Upper lobe of right lung (tissue), 1 donor: ENCODE results near the gene DNAJB1. TPM values are rescaled to one million over a fixed set of nuclear protein-coding genes. Genes with fewer than 3 reads are reported as not detected.

Source experiments
- ATAC-seq: fragments of 200-7000 bp; cut with Tn5 transposase; one replicate; pipeline ENCODE4 v1.9.1; 2020; ENCODE audit warnings: mild to moderate bottlenecking, moderate library complexity
- DNase-seq: peaks from one replicate; pipeline ENCODE4 v3.0.0-alpha.2; 2020
- H3K27ac ChIP-seq: fragments of 200-600 bp; one replicate; pipeline ENCODE4 v1.8.0; 2022
- H3K27me3 ChIP-seq: fragments of 200-600 bp; one replicate; pipeline ENCODE4 v1.8.0; 2022; ENCODE audit warnings: mild to moderate bottlenecking
- H3K36me3 ChIP-seq: fragments of 200-600 bp; one replicate; pipeline ENCODE4 v1.8.0; 2022
- H3K4me1 ChIP-seq: fragments of 200-600 bp; one replicate; pipeline ENCODE4 v1.8.0; 2022
- H3K4me3 ChIP-seq: fragments of 200-600 bp; one replicate; pipeline ENCODE4 v1.8.0; 2022; ENCODE audit warnings: mild to moderate bottlenecking
- H3K9me3 ChIP-seq: fragments of 200-600 bp; one replicate; pipeline ENCODE4 v1.8.0; 2022
- intact Hi-C: fragments of 100-400 bp; cut with DNase I; formaldehyde crosslinking; loops from one replicate; pipeline ENCODE4 v1.11.0; 2022
- total RNA-seq: library from RNA; stranded (reverse); fragmentation: NEBNext Ultra II Directional; extraction: Animal tissue kit (Norgen Biotek cat#: 25700); gene quantifications from one replicate; pipeline ENCODE4 v1.2.1, GENCODE V29; 2021
- TF ChIP-seq, protein P1 (sequence below): fragments of 200-600 bp; IDR thresholded peaks from one replicate; pipeline ENCODE4 v1.8.0; 2022; ENCODE audit warnings: antibody characterized with exemption
- donor health status: DM: no; HTN: yes; CAD: no; lungs with severe emphysema.

DNAJB1 gene
- total RNA-seq, 1 donor from 2014 or later = 99.7 TPM

DNA sequence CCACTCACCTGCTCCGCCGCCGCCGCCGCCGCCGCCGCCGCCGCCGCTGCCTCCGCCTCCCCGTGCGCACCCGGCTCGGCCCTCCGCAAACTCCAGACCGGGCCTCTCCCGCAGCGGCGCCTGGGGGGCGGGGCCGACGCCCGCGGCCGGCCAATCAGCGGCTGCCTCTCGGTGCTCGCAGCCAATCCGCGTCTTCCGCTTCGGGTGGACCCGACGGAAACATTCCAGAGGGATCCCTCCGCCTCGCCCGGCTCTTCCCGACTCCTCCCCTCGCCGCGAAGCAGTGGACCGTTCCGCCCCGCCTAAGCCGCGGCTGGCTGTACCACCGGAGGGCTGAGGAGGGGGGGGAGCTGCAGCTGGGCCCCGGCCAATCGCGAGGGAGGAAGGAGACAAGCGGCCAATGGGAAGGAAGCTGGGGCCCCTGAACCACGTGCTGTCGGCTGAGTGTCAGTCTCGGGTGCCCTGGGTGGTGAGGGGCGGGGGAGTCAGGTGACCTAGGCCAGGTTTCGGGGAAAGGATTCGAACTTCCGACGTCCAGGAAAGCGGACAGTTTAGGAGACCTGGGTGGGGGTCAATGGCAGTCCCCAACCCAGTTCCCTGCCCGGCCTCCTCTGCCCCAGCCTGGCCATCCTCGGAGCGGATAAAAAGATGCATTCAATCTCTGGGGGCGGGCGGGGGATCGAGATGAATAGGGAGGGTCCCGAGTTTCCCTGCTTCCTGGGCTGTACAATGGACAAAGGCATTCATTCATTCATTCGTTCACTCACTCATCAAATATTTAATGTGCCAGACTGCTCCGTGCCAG lies 22.0 kb downstream of the DNAJB1 start, which contains the start of gene GIPC1:
TSS of gene GIPC1 (minus strand) at position 99 of the 805 bp plus-strand sequence. CDS start 13,151 bp downstream, outside the sequence.
- H3K4me3 ChIP-seq = peak within 1 kb of the TSS; percentile 91
- intact Hi-C loops = no loop called here
- no peaks in the 10 kb centered on the region for H3K36me3 ChIP-seq
- peak within 1 kb of the TSS; percentile 80 for H3K27ac ChIP-seq
- DNase-seq (peak; percentile 98), ATAC-seq (peak; percentile 97)
- TF ChIP-seq, protein P1, sequence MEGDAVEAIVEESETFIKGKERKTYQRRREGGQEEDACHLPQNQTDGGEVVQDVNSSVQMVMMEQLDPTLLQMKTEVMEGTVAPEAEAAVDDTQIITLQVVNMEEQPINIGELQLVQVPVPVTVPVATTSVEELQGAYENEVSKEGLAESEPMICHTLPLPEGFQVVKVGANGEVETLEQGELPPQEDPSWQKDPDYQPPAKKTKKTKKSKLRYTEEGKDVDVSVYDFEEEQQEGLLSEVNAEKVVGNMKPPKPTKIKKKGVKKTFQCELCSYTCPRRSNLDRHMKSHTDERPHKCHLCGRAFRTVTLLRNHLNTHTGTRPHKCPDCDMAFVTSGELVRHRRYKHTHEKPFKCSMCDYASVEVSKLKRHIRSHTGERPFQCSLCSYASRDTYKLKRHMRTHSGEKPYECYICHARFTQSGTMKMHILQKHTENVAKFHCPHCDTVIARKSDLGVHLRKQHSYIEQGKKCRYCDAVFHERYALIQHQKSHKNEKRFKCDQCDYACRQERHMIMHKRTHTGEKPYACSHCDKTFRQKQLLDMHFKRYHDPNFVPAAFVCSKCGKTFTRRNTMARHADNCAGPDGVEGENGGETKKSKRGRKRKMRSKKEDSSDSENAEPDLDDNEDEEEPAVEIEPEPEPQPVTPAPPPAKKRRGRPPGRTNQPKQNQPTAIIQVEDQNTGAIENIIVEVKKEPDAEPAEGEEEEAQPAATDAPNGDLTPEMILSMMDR = no peak
- H3K9me3 ChIP-seq = no peaks in the 10 kb centered on the region
- H3K4me1 ChIP-seq = peaks cover 29% of the 10 kb centered on the region
- H3K27me3 ChIP-seq = no peaks in the 10 kb centered on the region

DNA sequence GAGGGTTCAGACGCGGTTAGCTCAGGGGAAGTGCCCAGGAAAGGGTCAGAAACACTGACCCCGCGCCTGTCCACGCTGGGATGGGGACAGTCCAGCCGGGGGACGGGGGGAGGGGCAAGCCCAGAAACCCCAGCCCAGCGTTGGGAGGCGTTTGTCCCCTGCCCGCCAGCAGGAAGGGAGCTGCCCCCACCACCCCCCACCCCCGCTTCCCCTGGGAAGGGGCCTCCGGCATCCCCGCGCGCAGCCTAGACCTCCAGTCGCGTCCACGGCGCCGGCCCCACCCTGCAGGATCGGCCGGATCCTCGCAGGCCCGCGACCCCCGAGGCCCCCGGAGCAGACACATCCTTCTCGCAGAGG lies 22.5 kb downstream of the DNAJB1 start:
- DNase-seq (no peak), ATAC-seq (no peak)
- intact Hi-C loops = no loop called here
- Histone ChIP-seq H3K36me3 (no peaks in the 10 kb centered on the region), H3K27ac (peak overlapping the region; percentile 80), H3K9me3 (no peaks in the 10 kb centered on the region), H3K4me1 (peaks cover 29% of the 10 kb centered on the region), H3K4me3 (peak overlapping the region; percentile 91), H3K27me3 (no peaks in the 10 kb centered on the region)
- TF ChIP-seq, protein P1 = no peak

DNA sequence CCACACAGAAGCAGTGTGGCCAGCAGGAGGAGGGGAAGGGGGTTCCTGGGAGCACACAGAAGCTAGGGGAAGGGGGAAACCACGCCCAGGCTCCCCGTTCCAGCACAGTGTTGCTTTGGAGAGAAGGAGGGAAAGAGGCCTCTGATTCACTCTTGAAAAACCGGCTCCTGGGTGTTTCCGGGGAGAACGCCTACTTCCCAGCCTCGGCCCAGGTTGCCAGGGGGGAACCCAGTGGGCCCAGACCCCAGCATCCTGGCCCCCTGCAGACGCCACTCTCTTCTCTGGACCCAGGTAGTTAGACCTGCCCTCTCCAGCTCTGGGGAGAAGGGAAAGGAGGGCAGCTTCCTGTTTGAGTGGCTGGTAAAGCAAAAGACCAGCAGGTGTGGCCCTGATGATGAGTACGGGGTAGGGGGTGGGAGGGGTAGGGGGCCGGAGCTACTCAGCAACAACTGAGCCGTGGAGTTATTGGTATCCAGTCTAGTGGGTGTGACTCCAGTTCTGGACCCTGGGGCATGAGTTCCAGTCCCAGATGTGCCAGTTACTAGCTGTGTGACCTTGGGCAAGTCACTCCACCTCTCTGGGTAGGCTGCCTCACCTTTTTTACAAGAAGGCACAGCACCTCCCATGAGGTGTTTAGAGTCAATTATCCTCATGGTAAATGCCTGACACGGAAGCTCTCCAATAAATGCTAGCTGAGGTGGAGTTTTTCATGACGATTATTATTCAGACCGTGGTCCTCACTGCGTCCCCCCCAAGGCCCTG lies 23.1 kb downstream of the DNAJB1 start:
- no peak for ATAC-seq
- no peaks in the 10 kb centered on the region for H3K9me3 ChIP-seq

DNA sequence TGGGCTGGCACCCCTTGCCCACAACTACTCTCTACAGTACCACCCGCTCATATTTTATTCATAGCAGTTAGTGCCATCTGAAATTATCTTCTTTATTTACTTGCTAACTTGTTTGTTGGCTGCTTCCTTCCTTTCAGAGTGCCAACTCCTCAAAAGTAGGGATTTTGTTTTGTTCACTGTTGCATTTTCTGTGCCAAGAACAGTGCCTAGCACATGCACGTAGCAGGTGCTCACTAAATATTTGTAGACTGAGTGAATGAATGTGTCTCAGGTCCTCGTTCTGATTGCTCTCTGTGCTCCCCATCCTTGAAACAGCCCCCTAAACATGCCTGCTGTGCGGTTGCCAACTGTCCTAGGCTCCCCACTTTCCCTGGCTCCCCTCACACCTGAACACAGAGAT lies 23.8 kb downstream of the DNAJB1 start:
- ATAC-seq (no peak), DNase-seq (no peak)
- intact Hi-C loops = no loop called here
- H3K27ac ChIP-seq = peak overlapping the region; percentile 80
- no peaks in the 10 kb centered on the region for H3K9me3 ChIP-seq
- H3K27me3 ChIP-seq = no peaks in the 10 kb centered on the region
- H3K4me3 ChIP-seq = peak overlapping the region; percentile 91
- H3K36me3 ChIP-seq = no peaks in the 10 kb centered on the region
- peaks cover 29% of the 10 kb centered on the region for H3K4me1 ChIP-seq
- TF ChIP-seq, protein P1 = no peak

More for the DNA sequence above, 23.1 kb downstream of the DNAJB1 start:
- intact Hi-C loops = no loop called here
- Histone ChIP-seq H3K27ac (peak overlapping the region; percentile 80), H3K27me3 (no peaks in the 10 kb centered on the region), H3K4me3 (peak overlapping the region; percentile 91), H3K36me3 (no peaks in the 10 kb centered on the region), H3K4me1 (peaks cover 29% of the 10 kb centered on the region)
- TF ChIP-seq, protein P1 = no peak
- no peak for DNase-seq

DNA sequence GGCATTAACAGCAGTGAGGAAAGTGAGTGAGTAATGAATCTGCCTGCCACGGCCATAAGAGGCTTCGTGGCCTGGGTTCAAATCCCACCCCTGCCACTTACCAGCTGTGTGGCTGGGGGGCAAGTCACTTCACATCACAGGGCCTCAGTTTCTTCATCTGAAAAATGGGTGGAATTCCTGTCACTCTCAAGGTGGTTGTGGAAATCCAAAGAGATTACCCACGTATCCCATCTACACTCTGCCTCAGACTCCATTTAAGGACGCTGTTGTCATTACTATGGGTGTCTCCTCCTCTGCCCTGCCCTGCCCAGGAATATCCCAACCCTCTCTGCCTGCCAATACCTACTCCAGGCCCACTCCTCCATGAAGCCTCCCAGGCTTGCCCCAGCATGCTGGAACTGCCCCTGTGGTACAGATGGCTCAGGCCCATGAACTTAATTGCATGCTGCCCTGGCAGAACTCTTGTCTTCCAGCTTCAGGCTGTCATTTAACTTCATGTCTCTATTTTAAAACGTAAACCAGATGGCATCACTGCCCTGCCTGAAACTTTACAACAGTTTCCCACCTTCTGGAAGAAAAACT lies 25.4 kb downstream of the DNAJB1 start:
- no peak for DNase-seq
- intact Hi-C loops = no loop called here
- no peak for ATAC-seq
- Histone ChIP-seq H3K27ac (no peak overlapping the region), H3K9me3 (no peaks in the 10 kb centered on the region), H3K27me3 (no peaks in the 10 kb centered on the region), H3K4me3 (no peak overlapping the region), H3K4me1 (peaks cover 25% of the 10 kb centered on the region), H3K36me3 (peaks cover 13% of the 10 kb centered on the region)
- TF ChIP-seq, protein P1 = no peak
